Heart left ventricle (tissue), 13 donors: ENCODE results near the gene TSPAN15.

ENCODE experiments used
- CTCF ChIP-seq, 12 donors: fragments of 200-600 bp; sonication (generic) in 4 of 12; IDR thresholded peaks; one replicate each; pipeline versions ENCODE4 v1.5.0 to v1.8.0; 2018 to 2022; ENCODE audit warnings: antibody characterized with exemption in 12 of 12, mild to moderate bottlenecking in 5 of 12
- POLR2A ChIP-seq, 2 donors: fragments of 450-650 bp; IDR thresholded peaks; one replicate each; pipeline ENCODE4 v1.6.1; 2017; ENCODE audit warnings: antibody characterized with exemption in 2 of 2, mild to moderate bottlenecking in 2 of 2, moderate library complexity in 2 of 2
- donor health status: ischemic (EF 13 %, LVEDD 7.1; RV severe dilation, severe dysfunction).
- donor health status: DM: no; HTN: yes; CAD: no.
- donor health status: DM: no; HTN: no; CAD: no.
- donor health status: ischemic (EF 25% LVEDD 6.9; RV normal size, moderate dysfunction).
- donor health status: ischemic (EF 25% LVEDD 5.7; RV mildly dilated, moderate dysfunction).
- donor health status: ischemic (EF 35%, LVEDD 5.7; RV mildly dilated, moderate dysfunction).
- donor health status: nonischemic (EF 11% LVEDD 7.7; RV severe dilation, severe dysfunction).
- donor health status: DM: yes; HTN: yes; CAD: no.
- donor health status: PGD.
- donor health status: ischemic (EF 29% LVEDD 5.4; RV normal size, mild dysfunction).
- donor health status: nonischemic (EF 23%, LVEDD 6.1; RV moderate dilation, normal function).

- TF ChIP-seq POLR2A (IDR thresholded peaks at IDR 0.05) (no peak), CTCF (IDR thresholded peaks at IDR 0.05) (no peak)
Observed at GRCh38 chr10:69414036-69415018, 36.9 kb upstream of the TSPAN15 start.
